Neuronal stem cell (in vitro differentiated cells): Measurements from ENCODE around the gene ARFGEF3.

Experiments used
- DNase-seq: peaks from one replicate; pipeline ENCODE4 v3.0.0-alpha.2; 2013; ENCODE audit warnings: low spot score
- H2AFZ ChIP-seq: one replicate; pipeline ENCODE4 v1.6.1; 2013; ENCODE audit warnings: mild to moderate bottlenecking, low read length, inconsistent platforms
- H2AK5ac ChIP-seq: 2 replicates; pipeline ENCODE4 v1.6.1; 2013; ENCODE audit warnings: low read depth, mild to moderate bottlenecking, inconsistent platforms, low read length, moderate library complexity, mixed read lengths
- H2BK120ac ChIP-seq: 2 replicates; pipeline ENCODE4 v1.6.1; 2013; ENCODE audit warnings: low read depth, mild to moderate bottlenecking, inconsistent platforms, low read length, moderate library complexity, mixed read lengths
- H2BK12ac ChIP-seq: one replicate; pipeline ENCODE4 v1.6.1; 2013; ENCODE audit warnings: low read length, inconsistent platforms
- H2BK15ac ChIP-seq: 2 replicates; pipeline ENCODE4 v1.6.1; 2013; ENCODE audit warnings: mild to moderate bottlenecking, low read length, inconsistent platforms, mixed read lengths
- H2BK5ac ChIP-seq: one replicate; pipeline ENCODE4 v1.6.1; 2013; ENCODE audit warnings: inconsistent platforms, mild to moderate bottlenecking, low read length, moderate library complexity
- H3K14ac ChIP-seq: one replicate; pipeline ENCODE4 v1.6.1; 2013; ENCODE audit warnings: low read length, inconsistent platforms
- H3K18ac ChIP-seq: 2 replicates; pipeline ENCODE4 v1.6.1; 2013; ENCODE audit warnings: low read length, inconsistent platforms
- H3K23ac ChIP-seq: 2 replicates; pipeline ENCODE4 v1.6.1; 2013; ENCODE audit warnings: low read depth, mild to moderate bottlenecking, mixed read lengths, low read length, inconsistent platforms; ENCODE audit not compliant: poor library complexity
- H3K27ac ChIP-seq: replicated peaks from 3 replicates; pipeline ENCODE4 v1.5.1; 2013; ENCODE audit warnings: low read length, inconsistent platforms
- H3K27me3 ChIP-seq, 3 experiments: 2 replicates each; pipeline ENCODE4 v1.6.1; 2013; ENCODE audit warnings: low read length in 3 of 3, mild to moderate bottlenecking in 2 of 3, inconsistent platforms in 1 of 3, low read depth in 1 of 3, mixed read lengths in 1 of 3, moderate library complexity in 1 of 3; ENCODE audit not compliant: control insufficient read depth in 3 of 3, insufficient read depth in 3 of 3
- H3K36me3 ChIP-seq, 2 donors: replicated peaks in 1 of 2; 2 replicates each; pipeline ENCODE4 v1.6.1; 2013; ENCODE audit warnings: low read length in 2 of 2; ENCODE audit not compliant: control insufficient read depth in 2 of 2, insufficient read depth in 2 of 2
- H3K4ac ChIP-seq: 2 replicates; pipeline ENCODE4 v1.6.1; 2013; ENCODE audit warnings: inconsistent platforms, mild to moderate bottlenecking, low read length, moderate library complexity
- H3K4me1 ChIP-seq, 2 donors: 1 replicate in 1 of 2; 2 replicates in 1 of 2; pipeline ENCODE4 v1.6.1; 2013; ENCODE audit warnings: low read length in 2 of 2, low read depth in 1 of 2; ENCODE audit not compliant: control insufficient read depth in 2 of 2, insufficient read depth in 1 of 2
- H3K4me2 ChIP-seq: one replicate; pipeline ENCODE4 v1.6.1; 2013; ENCODE audit warnings: mild to moderate bottlenecking, low read length, inconsistent platforms; ENCODE audit not compliant: insufficient read depth, poor library complexity, severe bottlenecking
- H3K4me3 ChIP-seq, 2 donors: 2 replicates each; pipeline ENCODE4 v1.5.1; 2013; ENCODE audit warnings: low read length in 2 of 2, mild to moderate bottlenecking in 2 of 2, inconsistent platforms in 1 of 2, moderate library complexity in 1 of 2
- H3K79me1 ChIP-seq: one replicate; pipeline ENCODE4 v1.6.1; 2013; ENCODE audit warnings: low read depth, mild to moderate bottlenecking, inconsistent platforms, low read length, moderate library complexity
- H3K9ac ChIP-seq: one replicate; pipeline ENCODE4 v1.6.1; 2013; ENCODE audit warnings: mild to moderate bottlenecking, low read depth, low read length, inconsistent platforms; ENCODE audit not compliant: poor library complexity
- H3K9me3 ChIP-seq, 2 donors: replicated peaks in 1 of 2; 2 replicates each; pipeline versions ENCODE3 to v1.6.1; 2013; ENCODE audit warnings: low read length in 2 of 2, mild to moderate bottlenecking in 2 of 2, inconsistent platforms in 1 of 2, low read depth in 1 of 2, mixed read lengths in 1 of 2, moderate library complexity in 1 of 2; ENCODE audit not compliant: control insufficient read depth in 2 of 2, insufficient read depth in 1 of 2
- H4K8ac ChIP-seq: one replicate; pipeline ENCODE4 v1.6.1; 2013; ENCODE audit warnings: low read depth, mild to moderate bottlenecking, inconsistent platforms, low read length, moderate library complexity
- H4K91ac ChIP-seq: one replicate; pipeline ENCODE4 v1.6.1; 2013; ENCODE audit warnings: low read length, low read depth, mild to moderate bottlenecking, inconsistent platforms; ENCODE audit not compliant: poor library complexity
- WGBS, 2 donors: extraction: QIAGEN DNeasy Blood & Tissue Kit; methylation state at CpG; one replicate each; pipeline ENCODE4 v1.1.7; 2013; ENCODE audit warnings: missing lambda C conversion rate in 2 of 2, mixed read lengths in 1 of 2; ENCODE audit not compliant: insufficient read length in 2 of 2, insufficient replicate concordance in 1 of 2; ENCODE audit errors: extremely low coverage in 2 of 2; 5-methylcytosine and 5-hydroxymethylcytosine counted together

Gene ARFGEF3

GRCh38 chr6:138242987-138243592 is 81.4 kb downstream of the ARFGEF3 start:
- no peak overlapping the region for H3K4ac ChIP-seq
- no peak overlapping the region for H3K4me2 ChIP-seq
- H4K8ac ChIP-seq, result no peak overlapping the region
- H2BK5ac ChIP-seq, result no peak overlapping the region
- H3K4me3 ChIP-seq, result no peak overlapping the region
- no peak overlapping the region for H2BK15ac ChIP-seq
- H3K14ac ChIP-seq, result no peak overlapping the region
- H3K27me3 ChIP-seq, result no peaks in the 10 kb centered on the region
- no CpG with 5 or more reads among the region's 4 CpGs for WGBS, 2 donors
- H3K27ac ChIP-seq, result no peak overlapping the region
- no peak overlapping the region for H2AK5ac ChIP-seq
- no peaks in the 10 kb centered on the region for H3K9me3 ChIP-seq
- DNase-seq, result no peak
- no peak overlapping the region for H2AFZ ChIP-seq
- H3K36me3 ChIP-seq, result no peaks in the 10 kb centered on the region
- H4K91ac ChIP-seq, result no peak overlapping the region
- H2BK120ac ChIP-seq, result no peak overlapping the region
- H3K18ac ChIP-seq, result no peak overlapping the region
- H3K4me1 ChIP-seq, result no peaks in the 10 kb centered on the region
- H3K9ac ChIP-seq, result no peak overlapping the region
- H3K79me1 ChIP-seq, result no peaks in the 10 kb centered on the region
- H2BK12ac ChIP-seq, result no peak overlapping the region
- no peak overlapping the region for H3K23ac ChIP-seq

DNA sequence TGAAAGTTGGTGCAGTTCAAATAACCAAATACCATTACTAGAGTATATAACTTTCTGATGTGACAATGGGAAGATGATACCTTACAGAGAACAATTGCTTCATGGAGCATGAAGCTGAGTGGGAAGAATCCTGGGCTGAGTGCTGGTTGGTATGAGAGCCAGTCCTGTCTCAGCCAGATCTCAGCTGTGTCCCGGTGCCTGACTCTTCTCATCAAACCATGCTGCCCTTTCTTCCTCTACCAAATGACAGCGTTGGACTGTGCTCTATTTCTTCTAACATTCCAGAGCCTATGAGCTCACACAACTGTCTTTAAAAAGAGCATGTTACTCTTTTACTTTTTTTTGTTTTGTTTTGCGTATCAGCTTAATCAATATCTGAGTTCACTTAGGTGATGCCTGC is 84.0 kb downstream of the ARFGEF3 start:
- Histone ChIP-seq H3K36me3 (peaks cover 0 to under 1% of the 10 kb centered on the region in 2 donors), H3K27ac (no peak overlapping the region), H3K4ac (no peak overlapping the region), H2AK5ac (no peak overlapping the region), H3K9ac (no peak overlapping the region), H4K91ac (no peak overlapping the region), H2BK12ac (no peak overlapping the region), H2BK120ac (no peak overlapping the region), H2BK5ac (no peak overlapping the region), H3K9me3 (no peaks in the 10 kb centered on the region), H3K4me3 (no peak overlapping the region), H3K79me1 (no peaks in the 10 kb centered on the region), H2AFZ (no peak overlapping the region), H3K4me1 (no peaks in the 10 kb centered on the region), H3K27me3 (no peaks in the 10 kb centered on the region), H3K4me2 (no peak overlapping the region), H3K14ac (no peak overlapping the region), H4K8ac (no peak overlapping the region), H3K23ac (no peak overlapping the region), H3K18ac (no peak overlapping the region), H2BK15ac (no peak overlapping the region)
- no peak for DNase-seq
- no CpG with 5 or more reads among the region's 3 CpGs for WGBS, 2 donors

DNA sequence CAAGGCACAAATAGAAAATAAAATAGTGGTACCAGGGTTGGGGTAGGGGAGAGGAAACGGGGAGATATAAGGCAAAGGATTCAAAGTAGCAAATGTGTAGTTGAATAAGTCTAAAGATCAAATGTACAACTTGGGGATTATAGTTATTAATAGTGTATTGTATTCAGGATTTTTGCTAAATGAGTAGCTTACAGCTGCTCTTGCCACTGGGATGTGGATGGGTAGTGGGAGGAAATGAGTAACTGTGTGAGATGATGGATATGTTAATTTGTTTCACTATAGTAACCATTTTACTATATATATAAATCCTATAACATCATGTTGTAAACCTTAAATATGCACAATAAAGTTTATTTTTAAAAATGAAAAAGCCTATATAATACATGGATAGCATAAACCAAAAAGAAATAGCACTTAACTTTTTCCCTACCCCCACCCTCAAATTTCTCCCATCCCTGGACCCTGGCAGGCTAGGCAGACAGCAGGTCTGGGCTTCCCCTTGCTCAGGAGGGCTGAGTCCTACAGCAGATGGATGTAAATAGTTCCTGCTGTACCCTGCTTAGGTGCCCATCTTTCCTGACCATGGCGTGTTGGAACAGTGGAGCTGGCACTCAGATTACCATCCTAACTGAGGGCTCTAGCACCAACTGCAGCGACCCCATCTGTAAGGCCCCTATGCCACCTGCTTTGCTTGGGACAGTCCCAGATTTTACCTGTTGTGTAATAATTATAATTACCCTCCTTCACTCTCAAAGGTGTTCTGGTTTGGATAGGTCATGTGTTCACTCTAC is 85.1 kb downstream of the ARFGEF3 start:
- no peak overlapping the region for H3K4me2 ChIP-seq
- H3K36me3 ChIP-seq, result peaks cover 0 to 2% of the 10 kb centered on the region in 2 donors
- no peak overlapping the region for H2AFZ ChIP-seq
- H3K18ac ChIP-seq, result no peak overlapping the region
- no peak overlapping the region for H3K4me3 ChIP-seq
- H3K14ac ChIP-seq, result no peak overlapping the region
- H2BK15ac ChIP-seq, result no peak overlapping the region
- no peak overlapping the region for H2BK120ac ChIP-seq
- no peak overlapping the region for H2AK5ac ChIP-seq
- H4K8ac ChIP-seq, result no peak overlapping the region
- no peaks in the 10 kb centered on the region for H3K4me1 ChIP-seq
- H4K91ac ChIP-seq, result no peak overlapping the region
- H3K27ac ChIP-seq, result no peak overlapping the region
- no peak for DNase-seq
- H3K9me3 ChIP-seq, result no peaks in the 10 kb centered on the region
- no peak overlapping the region for H2BK12ac ChIP-seq
- no peak overlapping the region for H3K23ac ChIP-seq
- H3K9ac ChIP-seq, result no peak overlapping the region
- H3K27me3 ChIP-seq, result peaks cover 0 to 5% (median 0%) of the 10 kb centered on the region in 3 experiments
- no peak overlapping the region for H2BK5ac ChIP-seq
- H3K79me1 ChIP-seq, result no peaks in the 10 kb centered on the region
- WGBS, 2 donors, result no CpG with 5 or more reads among the region's 3 CpGs
- no peak overlapping the region for H3K4ac ChIP-seq

DNA sequence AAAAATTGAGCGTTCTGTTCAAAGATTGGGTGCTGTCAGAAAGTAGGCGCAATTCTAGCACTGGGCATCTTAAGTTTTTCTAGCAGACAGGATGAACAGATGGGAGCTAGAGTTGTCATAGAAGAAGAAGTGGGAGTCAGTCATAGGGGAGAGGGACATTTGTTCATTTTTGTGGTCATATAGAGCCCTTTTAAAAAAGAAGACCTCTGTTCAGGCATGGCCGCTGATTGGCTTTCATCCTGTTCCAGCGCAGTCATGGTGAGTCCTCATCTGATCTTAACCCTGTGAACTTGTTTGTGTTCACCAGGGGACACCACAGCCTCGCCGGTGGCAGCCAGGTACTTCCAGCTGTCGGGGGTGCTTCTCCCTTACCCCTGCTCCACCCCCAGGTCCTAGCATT is 86.3 kb downstream of the ARFGEF3 start:
- H2BK15ac ChIP-seq, result no peak overlapping the region
- H3K4ac ChIP-seq, result no peak overlapping the region
- no peak overlapping the region for H2AFZ ChIP-seq
- no peak overlapping the region for H2BK12ac ChIP-seq
- H3K4me3 ChIP-seq, result no peak overlapping the region
- no peak overlapping the region for H2BK120ac ChIP-seq
- H3K27ac ChIP-seq, result no peak overlapping the region
- no peak overlapping the region for H2AK5ac ChIP-seq
- peaks cover 0 to 5% (median 0%) of the 10 kb centered on the region in 3 experiments for H3K27me3 ChIP-seq
- H3K23ac ChIP-seq, result no peak overlapping the region
- WGBS, 2 donors, result no CpG with 5 or more reads among the region's 7 CpGs
- DNase-seq, result no peak
- H2BK5ac ChIP-seq, result no peak overlapping the region
- no peak overlapping the region for H4K8ac ChIP-seq
- H3K9me3 ChIP-seq, result no peaks in the 10 kb centered on the region
- no peak overlapping the region for H4K91ac ChIP-seq
- no peak overlapping the region for H3K14ac ChIP-seq
- no peaks in the 10 kb centered on the region for H3K79me1 ChIP-seq
- no peak overlapping the region for H3K18ac ChIP-seq
- H3K36me3 ChIP-seq, result peaks cover 0 to 2% of the 10 kb centered on the region in 2 donors
- no peak overlapping the region for H3K9ac ChIP-seq
- no peaks in the 10 kb centered on the region for H3K4me1 ChIP-seq
- H3K4me2 ChIP-seq, result no peak overlapping the region
